ENCODE measurements around the gene ACACB. TPM values are rescaled to one million over a fixed set of nuclear protein-coding genes. Genes with fewer than 3 reads are reported as not detected.
A peak's percentile ranks its signal among the peaks of the same experiment; 100 is the strongest.

The ACACB gene
- total RNA-seq, 6 experiments from 2014 or later, result 107 to 237 (median 187) TPM

DNA sequence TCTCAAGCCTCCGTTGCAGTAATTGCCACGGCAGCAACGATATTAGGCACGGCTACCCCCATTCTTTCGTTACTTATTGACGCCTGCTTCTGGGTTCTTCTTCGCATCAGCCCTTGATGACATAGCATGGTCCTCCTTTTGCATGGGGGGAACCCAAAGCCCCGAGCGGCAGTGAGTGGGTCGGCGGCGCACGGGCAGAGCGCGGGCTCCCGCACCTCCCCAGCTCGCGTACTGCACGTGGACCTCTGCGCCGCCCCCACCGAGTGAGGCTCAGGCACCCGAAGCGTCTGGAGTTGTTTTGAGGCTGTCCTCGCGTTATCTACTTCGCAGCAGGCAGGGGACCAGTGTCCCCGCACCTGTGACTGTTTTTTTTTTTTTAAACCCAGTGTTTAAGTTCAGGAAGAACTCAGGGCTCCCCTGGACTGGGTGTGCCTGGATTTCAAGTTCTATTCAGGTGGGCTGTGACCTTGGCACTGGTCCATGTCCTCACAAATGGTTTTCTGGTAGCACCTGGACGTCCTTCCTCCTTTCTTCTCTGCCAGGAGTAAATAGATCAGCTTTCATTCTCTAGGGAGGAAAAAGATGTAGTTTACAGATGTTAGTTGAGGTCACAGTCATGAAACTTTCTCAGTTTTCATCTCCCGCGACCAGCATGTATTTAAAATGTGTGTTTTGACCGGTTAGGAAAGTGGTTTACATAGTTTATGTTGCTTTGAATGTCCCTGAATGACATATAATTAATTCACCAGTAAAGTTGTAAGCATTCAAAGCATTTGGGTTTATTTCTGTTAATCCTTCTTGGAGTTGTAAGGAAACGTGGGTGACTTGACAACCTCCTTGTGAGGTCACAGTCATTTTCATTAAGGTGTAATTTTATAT lies 194.1 kb downstream of the ACACB start:
- Histone ChIP-seq H3K27me3 (no peaks in the 10 kb centered on the region), H3K4me1 (peaks cover 0 to 13% (median under 1%) of the 10 kb centered on the region in 4 donors), H3K4me3 (peak overlapping the region; percentile 16 to 45 (median 31)), H3K36me3 (no peaks in the 10 kb centered on the region), H3K9me3 (no peaks in the 10 kb centered on the region), H3K27ac (no peak overlapping the region)
- ATAC-seq, result peak; percentile 21 to 58 (median 50)
- intact Hi-C loops (cut with DNase I), result no loop called here
- 8% methylated on average over 22 of the region's 33 CpGs for WGBS (ENCODE audit: insufficient coverage, low coverage, low lambda C conversion rate, missing lambda C conversion rate)
- no peak for DNase-seq
- no peak for TF ChIP-seq POLR2A (IDR thresholded peaks at IDR 0.05)
- TF ChIP-seq, protein P1, sequence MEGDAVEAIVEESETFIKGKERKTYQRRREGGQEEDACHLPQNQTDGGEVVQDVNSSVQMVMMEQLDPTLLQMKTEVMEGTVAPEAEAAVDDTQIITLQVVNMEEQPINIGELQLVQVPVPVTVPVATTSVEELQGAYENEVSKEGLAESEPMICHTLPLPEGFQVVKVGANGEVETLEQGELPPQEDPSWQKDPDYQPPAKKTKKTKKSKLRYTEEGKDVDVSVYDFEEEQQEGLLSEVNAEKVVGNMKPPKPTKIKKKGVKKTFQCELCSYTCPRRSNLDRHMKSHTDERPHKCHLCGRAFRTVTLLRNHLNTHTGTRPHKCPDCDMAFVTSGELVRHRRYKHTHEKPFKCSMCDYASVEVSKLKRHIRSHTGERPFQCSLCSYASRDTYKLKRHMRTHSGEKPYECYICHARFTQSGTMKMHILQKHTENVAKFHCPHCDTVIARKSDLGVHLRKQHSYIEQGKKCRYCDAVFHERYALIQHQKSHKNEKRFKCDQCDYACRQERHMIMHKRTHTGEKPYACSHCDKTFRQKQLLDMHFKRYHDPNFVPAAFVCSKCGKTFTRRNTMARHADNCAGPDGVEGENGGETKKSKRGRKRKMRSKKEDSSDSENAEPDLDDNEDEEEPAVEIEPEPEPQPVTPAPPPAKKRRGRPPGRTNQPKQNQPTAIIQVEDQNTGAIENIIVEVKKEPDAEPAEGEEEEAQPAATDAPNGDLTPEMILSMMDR (IDR thresholded peaks at IDR 0.05), result no peak

Other genes starting within 250 kb of the ACACB start
- gene DAO, start 236.5 kb upstream of the ACACB start, total RNA-seq, result 10 to 100 TPM; 26.7 to 70.2 (median 45.0) TPM
- gene SVOP, start 95.5 kb upstream of the ACACB start, total RNA-seq, result not detected
- gene USP30, start 64.0 kb upstream of the ACACB start, total RNA-seq, result 10 to 100 TPM in 3 of 6 experiments, 1 to 10 TPM in 3; 6.4 to 17.6 (median 11.0) TPM
- 10 to 100 TPM in 4 of 6 experiments, 1 to 10 TPM in 2; 6.1 to 19.3 (median 17.1) TPM for gene ALKBH2, start 23.1 kb upstream of the ACACB start, total RNA-seq
- 10 to 100 TPM; 16.3 to 42.7 (median 21.2) TPM for gene UNG, start 19.0 kb upstream of the ACACB start, total RNA-seq
- gene FOXN4, start 192.7 kb downstream of the ACACB start, total RNA-seq, result under 1 TPM in 4 of 6 experiments, not detected in 2; 0.06 to 0.86 (median 0.15) TPM
- gene MYO1H, start 231.3 kb downstream of the ACACB start, total RNA-seq, result not detected